SK-N-SH treated with all-trans-retinoic acid at 6 μM for 48 hours (cell line): ENCODE results near the gene GPR65.

Experiments used
- ARNTL ChIP-seq: fragments of 450-650 bp; formaldehyde crosslinking; IDR thresholded peaks from 2 replicates; pipeline ENCODE4 v1.5.0; 2020; ENCODE audit warnings: low read depth, mild to moderate bottlenecking, moderate library complexity, borderline replicate concordance
- ESRRG ChIP-seq: fragments of 250-450 bp; sonication (Bioruptor Pico); IDR thresholded peaks from 2 replicates; pipeline ENCODE4 v1.6.1; 2021; ENCODE audit warnings: mild to moderate bottlenecking
- GLIS3 ChIP-seq: fragments of 250-450 bp; sonication (Bioruptor Pico); IDR thresholded peaks from 2 replicates; pipeline ENCODE4 v1.5.0; 2020; ENCODE audit warnings: mild to moderate bottlenecking, moderate library complexity
- ISL1 ChIP-seq: fragments of 250-450 bp; sonication (Bioruptor Pico); IDR thresholded peaks from 2 replicates; pipeline ENCODE4 v2.1.2; 2022; ENCODE audit warnings: mild to moderate bottlenecking, moderate library complexity
- PATZ1 ChIP-seq: fragments of 250-450 bp; sonication (Bioruptor Pico); IDR thresholded peaks from 2 replicates; pipeline ENCODE4 v1.8.0; 2020; ENCODE audit warnings: mild to moderate bottlenecking, moderate library complexity, borderline replicate concordance
- RARB ChIP-seq: fragments of 250-450 bp; sonication (Bioruptor Pico); IDR thresholded peaks from 2 replicates; pipeline ENCODE4 v1.8.0; 2021; ENCODE audit warnings: mild to moderate bottlenecking, moderate library complexity
- ZFP30 ChIP-seq: fragments of 450-650 bp; formaldehyde crosslinking; IDR thresholded peaks from 2 replicates; pipeline ENCODE4 v1.5.0; 2022; ENCODE audit warnings: mild to moderate bottlenecking, moderate library complexity
- ZNF70 ChIP-seq: fragments of 450-650 bp; formaldehyde crosslinking; IDR thresholded peaks from 2 replicates; pipeline ENCODE4 v1.5.0; 2020; ENCODE audit warnings: mild to moderate bottlenecking, moderate library complexity
- ZNF8 ChIP-seq: fragments of 450-650 bp; formaldehyde crosslinking; IDR thresholded peaks from 2 replicates; pipeline ENCODE4 v1.5.0; 2020; ENCODE audit warnings: mild to moderate bottlenecking, moderate library complexity
- TF ChIP-seq, protein P1 (sequence below): fragments of 250-450 bp; sonication (Bioruptor Pico); IDR thresholded peaks from 2 replicates; pipeline ENCODE4 v1.5.1; 2021; ENCODE audit warnings: mild to moderate bottlenecking, moderate library complexity

GRCh38 chr14:88060576-88060975 lies 55.6 kb downstream of the GPR65 start:
- TF ChIP-seq ZFP30 (no peak), ZNF70 (no peak), ESRRG (CRISPR knock-in tag) (no peak), ZNF8 (no peak), PATZ1 (CRISPR knock-in tag) (no peak), ARNTL (CRISPR knock-in tag) (no peak), RARB (CRISPR knock-in tag) (no peak), ISL1 (no peak), GLIS3 (CRISPR knock-in tag) (no peak)
- TF ChIP-seq, protein P1, sequence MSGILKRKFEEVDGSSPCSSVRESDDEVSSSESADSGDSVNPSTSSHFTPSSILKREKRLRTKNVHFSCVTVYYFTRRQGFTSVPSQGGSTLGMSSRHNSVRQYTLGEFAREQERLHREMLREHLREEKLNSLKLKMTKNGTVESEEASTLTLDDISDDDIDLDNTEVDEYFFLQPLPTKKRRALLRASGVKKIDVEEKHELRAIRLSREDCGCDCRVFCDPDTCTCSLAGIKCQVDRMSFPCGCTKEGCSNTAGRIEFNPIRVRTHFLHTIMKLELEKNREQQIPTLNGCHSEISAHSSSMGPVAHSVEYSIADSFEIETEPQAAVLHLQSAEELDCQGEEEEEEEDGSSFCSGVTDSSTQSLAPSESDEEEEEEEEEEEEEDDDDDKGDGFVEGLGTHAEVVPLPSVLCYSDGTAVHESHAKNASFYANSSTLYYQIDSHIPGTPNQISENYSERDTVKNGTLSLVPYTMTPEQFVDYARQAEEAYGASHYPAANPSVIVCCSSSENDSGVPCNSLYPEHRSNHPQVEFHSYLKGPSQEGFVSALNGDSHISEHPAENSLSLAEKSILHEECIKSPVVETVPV (CRISPR knock-in tag), result no peak
